HG03378 (cell line): Measurements from ENCODE around the gene CDH11.

Experiments
- ATAC-seq: cut with Tn5 transposase; IDR thresholded peaks from one replicate; pipeline ENCODE4 v1.9.1; 2021; ENCODE audit warnings: mild to moderate bottlenecking, moderate library complexity; ENCODE audit not compliant: unreplicated experiment

Gene CDH11

DNA sequence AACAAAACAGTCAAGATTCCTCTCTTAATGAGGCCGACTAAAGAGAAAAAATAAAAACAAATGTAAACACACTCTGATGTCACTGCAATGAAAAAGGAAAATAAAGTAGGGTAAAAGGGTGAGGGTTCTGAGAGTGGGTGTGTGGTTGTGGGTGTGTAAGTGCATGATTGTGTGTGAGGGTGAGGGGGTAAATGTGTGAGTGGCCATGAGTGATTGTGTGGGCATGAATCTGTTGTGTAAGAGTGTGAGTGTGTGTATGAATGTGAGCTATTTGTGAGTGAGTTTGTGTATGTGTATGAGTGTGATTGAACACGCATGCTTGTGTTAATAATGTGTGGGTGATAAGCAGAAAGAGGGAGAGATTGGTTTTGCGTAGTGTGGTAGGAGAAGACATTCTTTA is 132.8 kb downstream of the CDH11 start:
- no peak for ATAC-seq

DNA sequence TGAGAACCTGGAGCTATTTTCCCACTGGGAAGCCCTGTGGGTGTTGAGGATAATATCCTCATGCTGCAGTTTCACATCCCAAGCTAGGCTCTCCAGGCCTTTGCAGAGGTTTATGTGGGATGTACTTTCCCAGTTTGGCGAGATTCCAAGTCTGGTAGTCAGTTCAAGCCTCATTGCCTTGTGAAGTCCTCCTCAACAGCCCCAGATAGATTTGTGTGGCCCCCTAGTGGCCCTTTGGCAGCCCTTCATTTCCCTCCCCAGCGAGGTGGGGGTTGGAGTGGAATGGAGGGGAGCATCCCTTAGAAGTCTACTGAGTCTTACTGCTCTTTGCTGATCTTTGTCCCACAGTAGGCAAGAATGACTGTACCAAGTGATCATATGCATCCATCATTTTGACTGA is 137.9 kb downstream of the CDH11 start:
- ATAC-seq, result no peak

DNA sequence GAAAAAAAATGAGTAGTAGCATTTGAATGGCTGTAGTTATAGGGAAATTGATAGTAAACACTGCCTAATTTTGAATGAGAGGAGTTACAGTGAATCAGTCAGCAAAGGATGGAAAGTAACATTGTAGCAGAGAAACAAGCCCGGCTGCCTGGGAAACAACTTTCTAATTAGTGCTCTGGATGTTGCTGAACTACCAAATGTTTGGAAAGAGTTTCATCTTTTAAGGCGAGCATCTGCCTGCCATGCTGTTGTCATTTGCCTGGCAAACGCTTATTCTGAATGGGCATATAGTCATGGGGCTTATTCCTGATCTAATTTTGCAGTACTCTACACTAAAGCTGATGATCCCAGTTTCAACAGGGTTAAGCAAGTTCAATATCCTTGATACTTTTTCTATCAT is 138.6 kb downstream of the CDH11 start:
- no peak for ATAC-seq

DNA sequence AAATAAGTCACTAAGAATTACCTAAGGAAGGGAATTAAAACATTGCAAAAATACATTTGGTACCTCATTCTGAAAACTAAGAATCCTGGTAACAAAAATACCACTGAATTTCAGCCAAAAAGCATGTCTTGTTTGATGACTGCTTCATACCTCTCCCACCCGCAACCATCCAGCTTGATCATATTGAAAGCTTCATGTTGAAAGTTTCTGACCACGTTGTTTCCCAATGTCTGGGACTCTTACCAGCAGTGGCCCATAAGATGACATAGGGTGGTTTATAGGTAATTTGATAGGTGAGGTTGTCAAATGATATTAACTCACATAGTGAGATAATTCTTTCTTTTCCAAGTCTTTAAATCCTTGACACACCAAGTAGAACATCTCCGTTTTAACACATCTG is 139.3 kb downstream of the CDH11 start:
- ATAC-seq, result no peak

- ATAC-seq, result no peak
Measured at GRCh38 chr16:64981568-64982281, 140.1 kb downstream of the CDH11 start.

- no peak for ATAC-seq
Measured at GRCh38 chr16:64977206-64977920, 144.5 kb downstream of the CDH11 start.

DNA sequence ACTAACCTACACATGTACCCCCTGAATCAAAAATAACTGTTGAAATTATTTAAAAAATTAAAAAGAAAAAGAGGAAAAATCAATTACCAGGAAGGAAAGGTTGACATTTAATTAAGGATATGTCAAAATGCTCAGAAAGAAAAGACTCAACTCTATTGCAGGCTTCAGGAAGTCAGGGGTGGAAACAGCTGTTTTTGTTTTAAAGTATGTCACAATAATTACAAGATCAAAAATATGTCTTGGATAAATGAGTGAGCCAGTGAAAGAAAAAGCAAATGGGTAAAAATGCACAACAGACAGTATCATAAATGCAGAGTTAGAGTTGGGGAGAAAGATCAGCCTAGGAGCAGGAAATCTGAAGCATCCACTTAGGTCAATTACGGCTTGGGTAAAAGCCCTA is 146.0 kb downstream of the CDH11 start:
- no peak for ATAC-seq

GRCh38 chr16:64974381-64974780 is 147.5 kb downstream of the CDH11 start:
- no peak for ATAC-seq

- ATAC-seq, result no peak
Measured at GRCh38 chr16:64973171-64973570, 148.7 kb downstream of the CDH11 start.

GRCh38 chr16:64971171-64971570 is 150.7 kb downstream of the CDH11 start:
- no peak for ATAC-seq

DNA sequence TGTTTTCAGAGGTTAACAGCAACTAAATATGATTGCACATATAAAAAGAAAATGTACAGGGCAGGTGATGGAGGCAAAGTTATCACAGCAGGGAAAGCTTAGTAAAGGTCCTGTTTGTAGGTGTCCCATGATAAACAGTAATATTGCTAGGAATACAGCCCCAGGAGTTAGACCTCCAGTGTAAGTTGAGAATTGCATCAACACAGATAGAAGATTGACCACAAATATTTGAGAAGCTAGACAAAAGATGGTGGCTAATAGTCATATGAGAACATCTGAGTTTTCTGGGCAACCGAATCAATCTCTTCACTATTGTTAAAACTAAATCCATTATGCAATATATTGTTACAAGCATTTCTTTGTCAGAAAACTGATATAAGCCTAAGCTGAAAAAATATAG is 152.6 kb downstream of the CDH11 start:
- no peak for ATAC-seq

- no peak for ATAC-seq
Measured at GRCh38 chr16:64968539-64968938, 153.3 kb downstream of the CDH11 start.

DNA sequence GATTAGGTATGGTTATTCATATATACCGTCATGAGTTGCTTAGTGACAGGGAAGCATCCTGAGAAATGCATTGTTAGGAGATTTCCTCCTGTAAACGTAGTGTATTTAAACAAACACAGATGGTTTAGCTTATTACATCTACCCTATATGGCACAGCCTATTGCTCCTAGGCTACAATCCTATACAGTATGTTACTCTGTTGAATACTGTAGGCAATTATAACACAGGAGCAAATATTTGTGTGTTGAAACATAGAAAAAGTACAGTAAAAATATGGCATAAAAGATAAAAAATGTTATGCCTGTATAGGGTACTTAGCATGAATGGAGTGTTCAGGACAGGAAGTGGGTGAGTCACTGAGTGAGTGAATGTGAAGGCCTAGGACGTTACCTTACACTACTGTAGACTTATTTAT is 157.7 kb downstream of the CDH11 start:
- no peak for ATAC-seq

GRCh38 chr16:64962786-64963185 is 159.1 kb downstream of the CDH11 start:
- ATAC-seq, result no peak

GRCh38 chr16:64957246-64957645 is 164.6 kb downstream of the CDH11 start:
- ATAC-seq, result no peak

DNA sequence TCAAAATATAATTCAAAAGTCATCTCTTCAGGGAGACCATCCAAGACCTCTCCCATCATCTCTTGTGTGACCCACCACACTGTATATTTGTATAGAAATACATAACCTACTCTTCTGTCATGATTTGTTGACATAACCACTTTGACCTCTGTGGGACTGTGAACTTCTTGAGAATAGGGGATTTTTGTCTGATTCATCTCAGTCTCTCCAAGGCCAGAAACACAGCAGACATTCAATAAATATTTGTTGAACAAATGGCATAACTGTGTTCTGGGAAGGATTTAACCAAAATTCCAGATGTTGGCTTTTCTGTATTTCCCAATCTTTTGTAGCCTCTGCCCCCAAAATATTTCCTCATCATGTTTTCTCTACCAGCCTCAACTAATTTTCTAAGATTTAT is 169.7 kb downstream of the CDH11 start:
- no peak for ATAC-seq

GRCh38 chr16:64951193-64951592 is 170.7 kb downstream of the CDH11 start:
- ATAC-seq, result no peak

GRCh38 chr16:64950731-64951130 is 171.1 kb downstream of the CDH11 start:
- ATAC-seq, result no peak

- no peak for ATAC-seq
Measured at GRCh38 chr16:64950262-64950661, 171.6 kb downstream of the CDH11 start.

GRCh38 chr16:64948056-64948455 is 173.8 kb downstream of the CDH11 start:
- no peak for ATAC-seq

DNA sequence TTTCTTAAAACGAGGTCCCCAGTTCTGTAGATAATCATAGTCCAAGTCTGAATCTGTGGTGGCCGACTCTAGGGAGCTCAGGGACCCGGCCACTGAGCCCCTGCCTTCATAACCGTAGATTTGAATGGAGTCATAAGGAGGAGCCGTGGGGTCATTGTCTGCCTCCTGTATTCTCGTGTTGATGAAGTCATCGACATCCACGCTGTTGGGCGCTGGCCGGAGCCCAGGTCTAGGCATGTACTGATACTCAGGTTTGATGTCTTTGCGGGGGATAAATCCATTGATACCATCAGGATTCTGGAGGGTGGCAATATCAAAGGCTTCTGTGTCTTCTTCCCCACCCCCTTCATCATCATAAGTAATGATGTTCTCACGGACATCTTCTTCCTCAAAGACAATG is 174.2 kb downstream of the CDH11 start:
- no peak for ATAC-seq

GRCh38 chr16:64933885-64934284 is 188.0 kb downstream of the CDH11 start:
- no peak for ATAC-seq

GRCh38 chr16:64926476-64926875 is 195.4 kb downstream of the CDH11 start:
- ATAC-seq, result no peak
